Activated T-cell treated with anti-CD3 and anti-CD28 coated beads, Interleukin-2, amount 50 U/mL, for 24 hours (primary cell): ENCODE results near the gene NELL1.
"Not testable (repeated sequence)": the region's sequence is repeated elsewhere in the genome, so short reads cannot be mapped to it uniquely, and the experiment has no call there.

ENCODE experiments used
- DNase-seq: peaks from one replicate; pipeline ENCODE4 v3.0.0-alpha.2; 2020
- H3K27ac Mint-ChIP-seq: 2 replicates; pipeline ENCODE4 v1.8.0; 2020; ENCODE audit warnings: mild to moderate bottlenecking, mixed read lengths
- H3K27me3 Mint-ChIP-seq: 2 replicates; pipeline ENCODE4 v1.8.0; 2020; ENCODE audit warnings: mixed read lengths
- H3K36me3 Mint-ChIP-seq: 2 replicates; pipeline ENCODE4 v1.8.0; 2020; ENCODE audit warnings: low read depth, mixed read lengths
- H3K4me1 Mint-ChIP-seq: 2 replicates; pipeline ENCODE4 v1.8.0; 2020; ENCODE audit warnings: low read depth, mixed read lengths
- H3K4me3 Mint-ChIP-seq: 2 replicates; pipeline ENCODE4 v1.8.0; 2020; ENCODE audit warnings: mild to moderate bottlenecking, moderate library complexity, mixed read lengths
- H3K9me3 Mint-ChIP-seq: 2 replicates; pipeline ENCODE4 v1.8.0; 2020; ENCODE audit warnings: mixed read lengths

NELL1 gene

GRCh38 chr11:20844630-20845029 lies 175.2 kb downstream of the NELL1 start:
- Mint-ChIP-seq H3K9me3 (peaks cover 2% of the 10 kb centered on the region), H3K4me1 (no peaks in the 10 kb centered on the region), H3K36me3 (no peaks in the 10 kb centered on the region), H3K27ac (no peak overlapping the region), H3K27me3 (no peaks in the 10 kb centered on the region), H3K4me3 (no peak overlapping the region)
- DNase-seq: no peak

GRCh38 chr11:20854215-20854955 lies 185.0 kb downstream of the NELL1 start:
- Mint-ChIP-seq H3K27ac (no peak overlapping the region), H3K4me1 (no peaks in the 10 kb centered on the region), H3K27me3 (no peaks in the 10 kb centered on the region), H3K4me3 (no peak overlapping the region), H3K9me3 (no peaks in the 10 kb centered on the region), H3K36me3 (no peaks in the 10 kb centered on the region)
- DNase-seq: no peak

- Mint-ChIP-seq H3K4me3 (no peak overlapping the region), H3K36me3 (no peaks in the 10 kb centered on the region), H3K4me1 (no peaks in the 10 kb centered on the region), H3K9me3 (no peaks in the 10 kb centered on the region), H3K27me3 (no peaks in the 10 kb centered on the region), H3K27ac (no peak overlapping the region)
- no peak for DNase-seq
These were observed 191.9 kb downstream of the NELL1 start for GRCh38 chr11:20861322-20861721.

GRCh38 chr11:20862263-20862662 lies 192.9 kb downstream of the NELL1 start:
- not testable (repeated sequence) for H3K4me1 Mint-ChIP-seq, H3K27me3 Mint-ChIP-seq, DNase-seq, H3K9me3 Mint-ChIP-seq, H3K36me3 Mint-ChIP-seq, H3K4me3 Mint-ChIP-seq, H3K27ac Mint-ChIP-seq

- H3K4me1 Mint-ChIP-seq: no peaks in the 10 kb centered on the region
These were observed 195.2 kb downstream of the NELL1 start for GRCh38 chr11:20864628-20865027.

GRCh38 chr11:20865161-20865560 lies 195.8 kb downstream of the NELL1 start:
- Mint-ChIP-seq H3K36me3 (no peaks in the 10 kb centered on the region), H3K9me3 (no peaks in the 10 kb centered on the region), H3K27ac (no peak overlapping the region), H3K4me1 (no peaks in the 10 kb centered on the region), H3K27me3 (no peaks in the 10 kb centered on the region), H3K4me3 (no peak overlapping the region)
- no peak for DNase-seq

More at GRCh38 chr11:20864628-20865027, 195.2 kb downstream of the NELL1 start:
- H3K27ac Mint-ChIP-seq: no peak overlapping the region
- H3K9me3 Mint-ChIP-seq: no peaks in the 10 kb centered on the region
- no peaks in the 10 kb centered on the region for H3K27me3 Mint-ChIP-seq
- no peaks in the 10 kb centered on the region for H3K36me3 Mint-ChIP-seq
- no peak overlapping the region for H3K4me3 Mint-ChIP-seq
- DNase-seq: no peak

GRCh38 chr11:20869123-20869522 lies 199.7 kb downstream of the NELL1 start:
- no peak for DNase-seq
- H3K4me1 Mint-ChIP-seq: no peaks in the 10 kb centered on the region
- H3K4me3 Mint-ChIP-seq: no peak overlapping the region
- no peaks in the 10 kb centered on the region for H3K36me3 Mint-ChIP-seq
- peaks cover 2% of the 10 kb centered on the region for H3K9me3 Mint-ChIP-seq
- H3K27ac Mint-ChIP-seq: no peak overlapping the region
- no peaks in the 10 kb centered on the region for H3K27me3 Mint-ChIP-seq

GRCh38 chr11:20873054-20873453 lies 203.7 kb downstream of the NELL1 start:
- Mint-ChIP-seq H3K4me1 (no peaks in the 10 kb centered on the region), H3K27me3 (no peaks in the 10 kb centered on the region), H3K36me3 (no peaks in the 10 kb centered on the region), H3K9me3 (peaks cover 2% of the 10 kb centered on the region), H3K27ac (no peak overlapping the region), H3K4me3 (no peak overlapping the region)
- no peak for DNase-seq

GRCh38 chr11:20874358-20874757 lies 205.0 kb downstream of the NELL1 start:
- Mint-ChIP-seq H3K9me3 (peaks cover 7% of the 10 kb centered on the region), H3K27me3 (no peaks in the 10 kb centered on the region), H3K4me1 (no peaks in the 10 kb centered on the region), H3K4me3 (no peak overlapping the region), H3K36me3 (no peaks in the 10 kb centered on the region), H3K27ac (no peak overlapping the region)
- no peak for DNase-seq

GRCh38 chr11:20875889-20876288 lies 206.5 kb downstream of the NELL1 start:
- Mint-ChIP-seq H3K36me3 (no peaks in the 10 kb centered on the region), H3K4me3 (no peak overlapping the region), H3K9me3 (peaks cover 7% of the 10 kb centered on the region), H3K4me1 (no peaks in the 10 kb centered on the region), H3K27me3 (no peaks in the 10 kb centered on the region), H3K27ac (no peak overlapping the region)
- no peak for DNase-seq

- H3K27me3 Mint-ChIP-seq: no peaks in the 10 kb centered on the region
These were observed 207.4 kb downstream of the NELL1 start for GRCh38 chr11:20876738-20877137.

GRCh38 chr11:20880094-20880493 lies 210.7 kb downstream of the NELL1 start:
- Mint-ChIP-seq H3K9me3 (peaks cover 5% of the 10 kb centered on the region), H3K4me3 (no peak overlapping the region), H3K4me1 (no peaks in the 10 kb centered on the region), H3K27me3 (no peaks in the 10 kb centered on the region), H3K27ac (no peak overlapping the region), H3K36me3 (no peaks in the 10 kb centered on the region)
- DNase-seq: no peak

More at GRCh38 chr11:20876738-20877137, 207.4 kb downstream of the NELL1 start:
- H3K36me3 Mint-ChIP-seq: no peaks in the 10 kb centered on the region
- peaks cover 7% of the 10 kb centered on the region for H3K9me3 Mint-ChIP-seq
- H3K27ac Mint-ChIP-seq: no peak overlapping the region
- DNase-seq: no peak
- no peaks in the 10 kb centered on the region for H3K4me1 Mint-ChIP-seq
- H3K4me3 Mint-ChIP-seq: no peak overlapping the region

- H3K4me3 Mint-ChIP-seq: no peak overlapping the region
- H3K4me1 Mint-ChIP-seq: no peaks in the 10 kb centered on the region
- no peak overlapping the region for H3K27ac Mint-ChIP-seq
- H3K36me3 Mint-ChIP-seq: no peaks in the 10 kb centered on the region
- H3K27me3 Mint-ChIP-seq: no peaks in the 10 kb centered on the region
- H3K9me3 Mint-ChIP-seq: peaks cover 5% of the 10 kb centered on the region
- DNase-seq: no peak
These were observed 212.1 kb downstream of the NELL1 start for GRCh38 chr11:20881328-20882079.

GRCh38 chr11:20887137-20887536 lies 217.8 kb downstream of the NELL1 start:
- H3K27ac Mint-ChIP-seq: no peak overlapping the region
- peaks cover 4% of the 10 kb centered on the region for H3K9me3 Mint-ChIP-seq
- no peak overlapping the region for H3K4me3 Mint-ChIP-seq
- DNase-seq: no peak
- no peaks in the 10 kb centered on the region for H3K36me3 Mint-ChIP-seq
- no peaks in the 10 kb centered on the region for H3K27me3 Mint-ChIP-seq
- no peaks in the 10 kb centered on the region for H3K4me1 Mint-ChIP-seq

- no peaks in the 10 kb centered on the region for H3K4me1 Mint-ChIP-seq
- H3K9me3 Mint-ChIP-seq: peaks cover 16% of the 10 kb centered on the region
- no peaks in the 10 kb centered on the region for H3K27me3 Mint-ChIP-seq
- no peak overlapping the region for H3K4me3 Mint-ChIP-seq
- no peak for DNase-seq
- H3K27ac Mint-ChIP-seq: no peak overlapping the region
- no peaks in the 10 kb centered on the region for H3K36me3 Mint-ChIP-seq
These were observed 224.9 kb downstream of the NELL1 start for GRCh38 chr11:20894296-20894695.
